GM19328 (cell line): Measurements from ENCODE around the gene DEFB129.
"Not testable (repeated sequence)": the region's sequence is repeated elsewhere in the genome, so short reads cannot be mapped to it uniquely, and the experiment has no call there.

Experiments
- ATAC-seq: cut with Tn5 transposase; IDR thresholded peaks from one replicate; pipeline ENCODE4 v1.9.1; 2021; ENCODE audit warnings: mild to moderate bottlenecking, moderate library complexity; ENCODE audit not compliant: unreplicated experiment

DEFB129 gene

GRCh38 chr20:226958-227357 is at the start of gene DEFB129:
Gene DEFB129, plus strand, starts transcription at chr20:227258. Its CDS starts 31 bp downstream, at chr20:227289.
- no peak for ATAC-seq

- ATAC-seq = no peak
These were observed 42.8 kb upstream of the DEFB129 start for GRCh38 chr20:184288-184687.

GRCh38 chr20:187733-188132 is 39.3 kb upstream of the DEFB129 start:
- no peak for ATAC-seq

- ATAC-seq = no peak
These were observed 37.4 kb upstream of the DEFB129 start, which contains the start of gene DEFB128 for GRCh38 chr20:189611-190010. Gene DEFB128, minus strand, starts transcription at chr20:189711. Its CDS starts 88 bp downstream, at chr20:189623.

DNA sequence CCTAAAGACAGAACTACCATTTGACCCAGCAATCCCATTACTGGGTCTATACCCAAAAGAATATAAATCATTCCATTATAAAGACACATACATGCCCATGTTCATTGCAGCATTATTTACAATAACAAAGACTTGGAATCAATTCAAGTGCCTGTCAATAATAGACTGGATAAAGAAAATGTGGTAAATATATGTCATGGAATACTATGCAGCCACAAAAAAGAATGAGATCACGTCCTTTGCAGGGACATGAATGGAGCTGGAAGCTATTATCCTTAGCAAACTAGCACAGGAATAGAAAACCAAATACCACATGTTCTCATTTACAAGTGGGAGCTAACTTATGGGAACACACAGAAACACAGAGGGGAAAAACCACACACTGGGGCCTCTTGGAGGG is 28.8 kb upstream of the DEFB129 start:
- ATAC-seq = no peak

DNA sequence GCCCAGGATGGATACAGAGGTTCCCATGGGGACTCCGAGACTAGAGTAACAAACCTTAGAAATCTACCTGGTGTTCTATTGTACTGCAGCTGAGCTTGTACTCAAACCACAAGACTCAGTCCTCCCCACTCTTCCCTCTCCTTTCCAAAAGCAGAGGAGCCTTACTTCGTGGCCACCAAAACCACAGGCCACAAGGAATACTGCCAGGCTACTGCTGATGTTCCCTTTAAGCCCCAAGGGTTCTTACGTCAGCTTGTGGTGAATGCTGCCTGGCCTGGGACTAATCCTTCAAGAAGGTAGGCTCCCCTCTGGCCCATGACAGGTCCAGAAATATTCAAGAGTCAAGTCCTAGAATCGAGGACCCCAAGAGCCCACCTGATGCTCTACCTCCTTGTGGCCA is 27.1 kb upstream of the DEFB129 start:
- no peak for ATAC-seq

DNA sequence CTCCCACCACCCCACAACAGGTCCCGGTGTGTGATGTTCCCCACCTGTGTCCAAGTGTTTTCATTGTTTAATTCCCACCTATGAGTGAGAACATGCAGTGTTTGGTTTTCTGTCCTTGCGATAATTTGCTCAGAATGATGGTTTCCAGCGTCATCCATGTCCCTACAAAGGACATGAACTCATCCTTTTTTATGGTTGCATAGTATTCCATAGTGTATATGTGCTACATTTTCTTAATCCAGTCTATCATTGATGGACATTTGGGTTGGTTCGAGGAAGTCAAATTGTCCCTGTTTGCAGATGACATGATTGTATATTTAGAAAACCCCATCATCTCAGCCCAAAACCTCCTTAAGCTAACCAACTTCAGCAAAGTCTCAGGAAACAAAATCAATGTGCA is 23.4 kb upstream of the DEFB129 start:
- ATAC-seq = not testable (repeated sequence)

DNA sequence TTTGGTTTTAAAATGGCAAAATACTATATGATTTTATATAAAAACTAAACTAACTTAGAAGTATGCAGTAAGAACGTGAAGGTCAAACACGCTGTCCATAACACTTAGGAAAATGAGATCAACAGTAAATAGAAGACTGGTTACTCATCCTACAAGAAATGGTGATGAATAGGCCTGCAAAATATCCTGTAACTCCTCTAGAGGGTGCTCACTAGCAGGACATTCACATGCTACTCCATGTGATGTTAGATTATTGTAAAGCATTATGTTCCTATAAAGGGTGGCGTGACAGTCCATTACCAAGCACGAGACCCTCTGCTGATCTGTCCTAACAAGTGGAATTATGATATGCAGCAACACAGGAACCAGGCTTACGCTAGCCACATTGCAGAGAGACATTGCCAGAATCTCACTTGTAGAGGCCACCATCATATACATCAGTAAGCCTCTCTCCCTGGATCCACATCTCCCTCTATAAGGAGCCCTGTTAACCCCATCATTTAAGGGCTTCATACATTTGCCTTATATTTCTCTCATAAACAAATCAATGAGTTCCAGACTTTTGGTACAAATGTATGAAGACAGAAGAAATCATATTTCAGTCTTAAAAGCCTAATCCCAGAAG is 18.0 kb upstream of the DEFB129 start:
- no peak for ATAC-seq

DNA sequence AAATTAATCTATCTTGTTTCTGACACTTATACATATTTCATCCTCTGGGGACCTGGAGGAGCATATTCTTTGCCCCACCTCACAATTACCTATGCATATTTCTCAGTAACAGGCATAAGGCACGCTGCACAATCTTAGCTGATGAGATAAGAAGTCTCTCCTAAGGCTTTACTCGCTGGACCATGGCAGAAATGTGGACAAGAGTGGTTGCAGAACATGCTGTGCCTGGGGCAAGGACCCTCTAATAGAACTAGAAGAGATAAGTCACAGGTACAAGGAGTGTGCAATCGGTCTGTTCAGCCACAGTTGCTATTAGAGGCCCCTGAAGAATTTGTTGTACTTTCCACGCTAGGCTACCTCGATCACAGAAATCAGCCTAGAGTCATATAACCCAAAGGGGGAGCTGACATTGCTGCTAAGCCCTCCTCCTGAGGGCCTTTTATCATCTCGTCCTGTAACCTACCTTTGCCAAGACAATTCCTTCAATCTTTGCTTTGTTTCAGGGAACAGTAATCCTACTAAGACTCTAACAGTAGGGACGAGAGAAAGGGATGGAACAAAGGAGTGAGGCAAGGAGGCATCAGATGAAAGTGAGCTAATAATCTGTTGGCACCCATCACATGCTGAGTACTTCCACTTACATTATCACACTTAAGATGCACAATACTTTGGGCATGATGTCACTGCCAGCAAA is 16.1 kb upstream of the DEFB129 start:
- no peak for ATAC-seq

GRCh38 chr20:214383-214782 is 12.7 kb upstream of the DEFB129 start:
- no peak for ATAC-seq

- ATAC-seq = no peak
These were observed 11.3 kb upstream of the DEFB129 start for GRCh38 chr20:215796-216195.

DNA sequence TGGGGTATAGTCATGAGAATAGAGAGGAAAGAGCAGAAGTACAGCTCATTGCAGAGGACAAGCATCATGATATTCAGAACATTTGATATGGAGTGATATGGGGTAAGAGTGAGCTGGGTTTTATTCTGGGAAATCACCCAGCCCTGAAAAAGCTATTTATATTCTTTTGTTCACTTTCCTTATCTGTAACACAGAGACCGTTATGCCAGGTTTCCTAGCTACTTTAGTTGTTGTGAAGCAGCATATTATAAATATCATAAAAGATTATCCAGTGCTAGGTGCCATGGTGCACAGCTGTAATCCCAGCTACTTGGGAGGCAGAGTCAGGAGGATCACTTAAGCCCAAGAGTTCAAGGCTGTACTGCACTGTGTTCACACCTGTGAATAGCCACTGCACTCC is 9.8 kb upstream of the DEFB129 start:
- ATAC-seq = no peak

DNA sequence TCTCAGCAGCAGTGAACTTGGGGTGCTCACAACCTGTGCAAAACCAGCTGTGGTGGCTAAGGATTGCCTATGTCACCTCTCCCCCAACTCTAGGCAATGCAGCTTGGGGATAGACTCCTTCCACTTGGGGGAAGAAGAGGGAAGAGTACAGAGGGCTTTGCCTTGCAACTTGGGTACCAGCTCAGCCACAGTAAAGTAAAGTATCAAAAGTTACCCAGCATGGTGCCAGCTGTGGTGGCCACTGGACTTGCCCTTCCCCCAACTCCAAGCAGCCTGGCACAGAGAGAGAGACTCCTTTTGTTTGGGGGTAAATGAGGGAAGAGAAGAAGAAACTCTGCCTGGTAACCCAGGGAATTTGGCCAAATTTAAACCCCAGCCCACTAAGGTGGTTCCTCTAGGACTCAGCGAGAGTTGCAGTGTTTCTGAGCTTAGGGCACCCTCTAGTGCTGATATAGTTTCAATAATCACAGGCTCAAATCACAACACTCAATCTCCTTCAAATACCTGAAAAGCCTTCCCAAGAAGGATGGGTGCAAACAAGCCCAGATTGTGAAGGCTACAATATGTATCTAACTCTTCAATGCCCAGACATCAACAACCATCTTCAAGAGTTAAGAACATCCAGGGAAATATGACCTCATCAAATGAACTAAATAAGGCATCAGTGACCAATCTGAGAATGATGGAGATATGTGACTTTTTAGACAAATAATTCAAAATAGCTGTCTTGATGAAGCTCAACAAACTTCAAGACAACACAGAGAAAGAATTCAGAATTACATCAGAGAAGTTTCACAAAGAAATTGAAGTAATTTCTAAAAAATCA is 7.6 kb upstream of the DEFB129 start:
- ATAC-seq = no peak

DNA sequence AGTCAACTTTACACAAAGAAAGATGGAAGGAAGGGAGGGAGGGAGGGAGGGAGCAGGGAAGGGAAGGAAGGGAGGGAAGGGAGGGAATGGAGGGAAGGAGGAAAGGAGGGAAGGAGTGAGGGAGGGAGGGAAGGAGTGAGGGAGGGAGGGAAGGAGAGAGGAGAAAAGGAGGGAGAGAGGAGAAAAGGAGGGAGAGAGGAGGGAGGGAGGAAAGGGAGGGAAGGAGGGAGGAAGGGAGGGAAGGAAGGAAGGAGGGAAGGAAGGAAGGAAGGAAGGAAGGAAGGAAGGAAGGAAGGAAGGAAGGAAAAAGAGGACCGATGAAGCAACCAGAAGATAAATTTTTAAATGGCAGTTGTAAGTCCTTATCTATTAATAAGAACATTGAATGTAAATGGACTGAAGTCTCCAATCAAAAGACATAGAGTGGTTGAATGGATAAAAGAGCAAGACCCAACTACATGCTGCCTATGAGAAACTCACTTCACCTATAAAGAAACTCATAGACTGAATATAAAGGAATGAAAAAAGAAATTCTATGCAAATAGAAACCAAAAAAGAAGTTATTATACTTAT is 5.7 kb upstream of the DEFB129 start:
- ATAC-seq = no peak

DNA sequence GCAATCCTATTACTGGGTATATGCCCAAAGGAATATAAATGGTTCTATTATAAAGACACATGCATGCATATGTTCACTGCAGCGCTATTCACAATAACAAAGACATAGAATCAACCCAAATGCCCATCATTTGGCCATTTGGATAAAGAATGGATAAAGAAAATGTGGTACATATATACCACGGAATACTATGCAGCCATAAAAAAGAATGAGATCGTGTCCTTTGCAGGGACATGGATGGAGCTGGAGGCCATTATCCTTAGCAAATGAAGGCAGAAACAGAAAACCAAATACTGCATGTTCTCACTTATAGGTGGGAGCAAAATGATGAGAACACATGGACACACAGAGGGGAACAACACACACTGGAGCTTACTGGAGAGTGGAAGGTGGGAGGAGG is 1.2 kb upstream of the DEFB129 start:
- ATAC-seq = not testable (repeated sequence)

DNA sequence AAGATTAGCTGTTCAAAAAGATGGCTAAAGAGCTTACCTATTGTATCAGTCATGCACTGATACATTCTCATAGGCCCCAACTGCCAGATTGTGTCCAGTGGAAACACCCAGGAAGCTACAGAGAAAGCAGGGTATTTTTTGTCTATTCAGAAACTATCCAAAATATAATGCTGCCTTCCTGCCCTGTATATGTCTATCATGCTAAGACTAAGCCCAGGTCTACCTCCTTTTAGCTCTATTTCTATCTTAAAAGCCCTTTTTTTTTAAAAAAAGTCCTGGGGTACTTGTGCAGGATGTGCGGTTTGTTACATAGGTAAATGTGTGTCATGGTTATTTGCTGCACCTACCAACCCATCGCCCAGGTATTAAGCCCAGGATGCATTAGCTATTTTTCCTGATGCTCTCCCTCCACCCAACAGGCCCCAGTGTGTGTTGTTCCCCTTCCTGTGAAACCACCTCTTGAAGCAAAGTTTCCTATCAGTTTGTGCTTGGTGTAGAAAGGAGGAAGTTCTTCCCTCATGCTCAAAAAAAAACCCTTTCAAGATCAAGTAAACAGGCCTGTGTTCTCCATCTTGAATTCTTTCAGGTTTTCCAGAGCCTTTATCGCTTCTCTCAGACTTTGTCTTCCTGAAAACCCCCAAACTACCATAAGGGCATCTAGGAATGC is 514 bp downstream of the DEFB129 start:
- ATAC-seq = no peak

DNA sequence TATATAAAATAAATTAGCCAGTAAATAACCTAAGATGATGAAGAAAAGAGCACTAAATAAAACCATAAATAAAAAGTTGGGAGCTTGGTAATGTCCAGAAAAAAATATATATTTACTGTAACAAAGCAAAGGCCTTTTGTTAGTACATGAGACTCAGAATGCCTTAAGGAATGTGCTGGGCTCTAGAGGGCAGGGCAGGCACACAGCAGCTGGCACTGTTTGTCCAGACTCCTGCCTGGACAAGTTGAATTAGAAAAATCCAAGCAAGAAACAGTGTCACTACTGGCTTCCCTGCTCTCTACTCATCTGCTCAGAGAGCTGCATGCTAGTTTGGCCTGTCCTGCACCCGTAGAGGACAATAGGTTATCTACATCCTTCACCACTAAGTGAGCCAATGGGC is 8.8 kb downstream of the DEFB129 start:
- no peak for ATAC-seq

DNA sequence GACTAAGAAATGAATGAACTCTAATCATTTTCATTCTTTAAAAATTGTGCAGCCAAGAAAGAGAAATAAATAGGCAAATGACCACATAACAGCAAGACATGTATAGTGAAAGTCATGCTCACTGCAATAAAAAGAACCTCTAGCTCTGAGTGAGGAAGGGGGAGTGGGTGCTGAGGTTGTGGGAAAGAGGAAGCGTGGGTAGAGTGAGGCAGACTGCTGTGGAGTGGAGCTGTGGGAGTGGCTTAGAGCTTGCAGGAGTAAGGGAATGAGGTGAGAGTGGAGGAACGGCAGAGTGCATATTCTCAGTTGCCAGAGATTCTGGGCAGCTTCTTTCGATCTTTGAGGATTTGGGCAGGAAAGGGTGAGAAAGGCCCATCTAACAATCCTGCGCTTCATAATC is 10.4 kb downstream of the DEFB129 start:
- no peak for ATAC-seq

- ATAC-seq = no peak
These were observed 10.9 kb downstream of the DEFB129 start for GRCh38 chr20:237929-238328.

- no peak for ATAC-seq
These were observed 15.8 kb downstream of the DEFB129 start for GRCh38 chr20:242905-243304.

DNA sequence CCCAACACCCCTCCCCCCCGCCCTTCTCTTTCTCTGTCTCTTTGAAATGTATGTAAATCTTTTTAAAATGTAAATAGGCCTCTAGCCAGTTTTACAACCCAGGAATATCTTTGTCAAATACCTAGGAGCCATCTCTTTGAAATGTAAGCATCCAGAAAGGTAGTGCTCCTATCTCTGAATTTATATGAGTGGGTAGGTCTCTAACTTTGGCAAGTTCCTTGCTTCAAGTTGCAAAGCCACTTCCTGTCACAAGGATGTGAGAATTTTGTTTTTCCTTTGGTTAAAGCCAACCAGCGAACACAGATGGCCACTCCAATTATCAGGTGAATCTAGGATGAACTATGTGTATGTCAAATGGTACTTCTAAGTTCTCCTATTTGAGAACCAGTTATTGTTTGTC is 24.3 kb downstream of the DEFB129 start:
- no peak for ATAC-seq
